CD4-positive, alpha-beta T cell (primary cell): ENCODE data around the gene RAB31. TPM values are rescaled to one million over a fixed set of nuclear protein-coding genes. Genes with fewer than 3 reads are reported as not detected.

Source experiments
- ATAC-seq: fragments of 200-7000 bp; cut with Tn5 transposase; one replicate; pipeline ENCODE4 v1.10.0; 2022; ENCODE audit warnings: mild to moderate bottlenecking; ENCODE audit not compliant: poor library complexity
- CTCF ChIA-PET: fragments of 350-600 bp; sonication (Branson Sonifier 250); formaldehyde crosslinking; loops from one replicate; lab custom pipeline; 2021; ENCODE audit warnings: antibody characterized with exemption, inconsistent platforms; lab: Charles Lee
- POLR2A ChIA-PET: fragments of 350-600 bp; sonication (Branson Sonifier 250); formaldehyde crosslinking; loops from one replicate; lab custom pipeline; 2021; ENCODE audit warnings: antibody characterized with exemption, inconsistent platforms; lab: Charles Lee
- DNase-seq, 14 experiments: peaks; one replicate each; pipeline ENCODE4 v3.0.0-alpha.2; 2013 to 2020; ENCODE audit warnings: mixed read lengths in 2 of 14
- H3K27ac ChIP-seq, 2 donors: one replicate each; pipeline versions ENCODE4 v1.5.1 to v1.7.0; 2013; ENCODE audit warnings: low read length in 2 of 2, low read depth in 1 of 2, mild to moderate bottlenecking in 1 of 2
- H3K27me3 ChIP-seq, 2 experiments: 1 replicate in 1 of 2; 2 replicates in 1 of 2; pipeline versions ENCODE4 v1.6.1 to v1.7.0; 2013; ENCODE audit warnings: low read length in 2 of 2, control low read depth in 1 of 2, mild to moderate bottlenecking in 1 of 2, moderate library complexity in 1 of 2; ENCODE audit not compliant: insufficient read depth in 2 of 2, control insufficient read depth in 1 of 2
- H3K36me3 ChIP-seq: one replicate; pipeline ENCODE4 v1.6.1; 2013; ENCODE audit warnings: low read length, control low read depth; ENCODE audit not compliant: insufficient read depth
- H3K4me1 ChIP-seq: one replicate; pipeline ENCODE4 v1.6.1; 2013; ENCODE audit warnings: low read length, control low read depth; ENCODE audit not compliant: insufficient read depth
- H3K4me3 ChIP-seq: one replicate; pipeline ENCODE4 v1.5.1; 2013; ENCODE audit warnings: mild to moderate bottlenecking, low read length, moderate library complexity
- H3K9me3 ChIP-seq, 2 experiments: 1 replicate in 1 of 2; 2 replicates in 1 of 2; pipeline versions ENCODE4 v1.6.1 to v1.7.0; 2013; ENCODE audit warnings: low read length in 2 of 2, mild to moderate bottlenecking in 2 of 2, control low read depth in 1 of 2, moderate library complexity in 1 of 2; ENCODE audit not compliant: control insufficient read depth in 1 of 2, insufficient read depth in 1 of 2
- H3K27ac Mint-ChIP-seq: one replicate; pipeline ENCODE4 v1.8.0; 2020; ENCODE audit warnings: mixed read lengths
- H3K27me3 Mint-ChIP-seq: one replicate; pipeline ENCODE4 v1.8.0; 2021; ENCODE audit warnings: mixed read lengths
- H3K36me3 Mint-ChIP-seq: one replicate; pipeline ENCODE4 v1.8.0; 2021; ENCODE audit warnings: low read depth, mixed read lengths
- H3K4me1 Mint-ChIP-seq: one replicate; pipeline ENCODE4 v1.8.0; 2021; ENCODE audit warnings: low read depth, mixed read lengths
- H3K4me3 Mint-ChIP-seq: one replicate; pipeline ENCODE4 v1.8.0; 2020; ENCODE audit warnings: mild to moderate bottlenecking, mixed read lengths
- H3K9me3 Mint-ChIP-seq: one replicate; pipeline ENCODE4 v1.8.0; 2020; ENCODE audit warnings: mixed read lengths
- CTCF ChIP-seq: fragments of 200-600 bp; IDR thresholded peaks from one replicate; pipeline ENCODE4 v1.8.0; 2022; ENCODE audit warnings: antibody characterized with exemption, mild to moderate bottlenecking
- intact Hi-C, 2 experiments: fragments of 100-400 bp; cut with DNase I in 1 of 2; cut with micrococcal nuclease in 1 of 2; formaldehyde crosslinking; loops; one replicate each; pipeline versions ENCODE4 v1.15.1 to v1.9.0; 2023 to 2025; cut with DNase I, micrococcal nuclease
- total RNA-seq, 174 experiments: library from RNA in 2 of 174; stranded (reverse) in 2 of 174; gene quantifications; one replicate each; pipeline ENCODE4 v1.2.3 and lab custom pipeline; 2021 to 2026

The RAB31 gene
- total RNA-seq, 2 experiments from 2014 or later: 1.1 to 1.3 TPM

GRCh38 chr18:9751371-9752031 lies 43.4 kb downstream of the RAB31 start:
- Histone ChIP-seq H3K9me3 (no peaks in the 10 kb centered on the region), H3K4me3 (no peak overlapping the region), H3K4me1 (no peaks in the 10 kb centered on the region), H3K36me3 (no peaks in the 10 kb centered on the region), H3K27me3 (no peaks in the 10 kb centered on the region), H3K27ac (no peak overlapping the region)
- Mint-ChIP-seq H3K4me3 (no peak overlapping the region), H3K27ac (no peak overlapping the region), H3K4me1 (no peaks in the 10 kb centered on the region), H3K27me3 (no peaks in the 10 kb centered on the region), H3K36me3 (no peaks in the 10 kb centered on the region), H3K9me3 (no peaks in the 10 kb centered on the region)
- POLR2A ChIA-PET: no interaction called here
- DNase-seq (no peak), ATAC-seq (no peak)
- CTCF ChIA-PET: no interaction called here
- TF ChIP-seq CTCF: no peak
- intact Hi-C loops: no loop called here

- no peak overlapping the region for H3K27ac ChIP-seq
- no peak overlapping the region for H3K4me3 Mint-ChIP-seq
- H3K27me3 ChIP-seq: no peaks in the 10 kb centered on the region
- no peaks in the 10 kb centered on the region for H3K9me3 ChIP-seq
- ATAC-seq: no peak
- H3K36me3 Mint-ChIP-seq: no peaks in the 10 kb centered on the region
- H3K4me1 Mint-ChIP-seq: no peaks in the 10 kb centered on the region
- H3K36me3 ChIP-seq: no peaks in the 10 kb centered on the region
- peak in 1 of 14 experiments; percentile 35 for DNase-seq
- no peaks in the 10 kb centered on the region for H3K4me1 ChIP-seq
- intact Hi-C loops: no loop called here
- CTCF ChIA-PET: interaction anchor here (1.2 kb wide), 1 partner anchor 73 kb away, joined by 3 read pairs; no protein-coding TSS in a partner anchor
- H3K27ac Mint-ChIP-seq: no peak overlapping the region
- no peak overlapping the region for H3K4me3 ChIP-seq
- POLR2A ChIA-PET: no interaction called here
- TF ChIP-seq CTCF: no peak
- H3K27me3 Mint-ChIP-seq: no peaks in the 10 kb centered on the region
- H3K9me3 Mint-ChIP-seq: no peaks in the 10 kb centered on the region
These were observed 45.7 kb downstream of the RAB31 start for GRCh38 chr18:9753846-9754245.

GRCh38 chr18:9755110-9755509 lies 47.0 kb downstream of the RAB31 start:
- H3K4me3 ChIP-seq: no peak overlapping the region
- Mint-ChIP-seq H3K4me3 (no peak overlapping the region), H3K27me3 (peaks cover 5% of the 10 kb centered on the region), H3K36me3 (no peaks in the 10 kb centered on the region), H3K9me3 (no peaks in the 10 kb centered on the region), H3K4me1 (no peaks in the 10 kb centered on the region), H3K27ac (no peak overlapping the region)
- ATAC-seq: no peak
- no peak for TF ChIP-seq CTCF
- CTCF ChIA-PET: no interaction called here
- no peaks in the 10 kb centered on the region for H3K4me1 ChIP-seq
- DNase-seq: no peak
- H3K27me3 ChIP-seq: no peaks in the 10 kb centered on the region
- H3K36me3 ChIP-seq: no peaks in the 10 kb centered on the region
- POLR2A ChIA-PET: no interaction called here
- intact Hi-C loops: no loop called here
- H3K9me3 ChIP-seq: no peaks in the 10 kb centered on the region
- no peak overlapping the region for H3K27ac ChIP-seq
